Gastrocnemius medialis (tissue), 4 donors: ENCODE results near the gene CER1.

Source experiments
- CTCF ChIP-seq, 5 experiments: fragments of 450-650 bp in 3 of 5; fragments of 200-600 bp in 2 of 5; sonication (generic) in 2 of 5; IDR thresholded peaks in 4 of 5; conservative IDR thresholded peaks in 1 of 5; 1 replicate in 4 of 5; 2 replicates in 1 of 5; pipeline ENCODE4 v1.5.1; 2016 to 2019; ENCODE audit warnings: antibody characterized with exemption in 5 of 5, mild to moderate bottlenecking in 3 of 5, moderate library complexity in 3 of 5
- POLR2A ChIP-seq, 2 donors: fragments of 450-650 bp; IDR thresholded peaks; one replicate each; pipeline ENCODE4 v1.6.1; 2017; ENCODE audit warnings: antibody characterized with exemption in 2 of 2, mild to moderate bottlenecking in 2 of 2, moderate library complexity in 2 of 2

DNA sequence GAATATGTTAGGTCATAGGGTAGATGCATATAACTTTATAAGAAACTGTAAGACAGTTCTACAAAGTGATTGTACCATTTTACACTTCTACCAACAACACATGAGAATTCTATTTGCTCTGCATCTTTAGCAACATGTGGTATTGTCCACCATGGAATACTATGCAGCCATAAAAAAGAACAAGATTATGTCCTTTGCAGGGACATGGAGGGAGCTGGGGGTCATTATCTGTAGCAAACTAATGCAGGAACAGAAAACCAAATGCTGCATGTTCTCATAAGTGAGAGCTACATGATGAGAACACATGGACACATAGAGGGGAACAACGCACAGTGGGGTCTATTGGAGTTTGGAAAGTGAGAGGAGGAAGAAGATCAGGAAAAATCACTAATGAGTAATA is 22.2 kb upstream of the CER1 start:
- TF ChIP-seq CTCF (IDR thresholded peaks at IDR 0.05 in 4 of 5, conservative IDR thresholded peaks at IDR 0.05 in 1 of 5), result no peak
- TF ChIP-seq POLR2A (IDR thresholded peaks at IDR 0.05), result no peak
